AG09319 (cell line): ENCODE data around the gene FAM83D.

Source experiments
- DNase-seq: peaks from one replicate; pipeline ENCODE4 v3.0.0-alpha.2; 2010; ENCODE audit warnings: low read depth; ENCODE audit errors: extremely low read depth
- CTCF ChIP-seq: IDR thresholded peaks from 2 replicates; pipeline ENCODE4 v1.5.1; 2011; ENCODE audit warnings: low read depth, mild to moderate bottlenecking, inconsistent platforms, low read length, moderate library complexity

Gene FAM83D

GRCh38 chr20:38883081-38883980, 42.9 kb upstream of the FAM83D start:
- TF ChIP-seq CTCF, result no peak
- no peak for DNase-seq

GRCh38 chr20:38883981-38884733, 42.1 kb upstream of the FAM83D start:
- no peak for DNase-seq
- no peak for TF ChIP-seq CTCF

- DNase-seq, result no peak
- no peak for TF ChIP-seq CTCF
Observed at GRCh38 chr20:38885357-38885756, 40.9 kb upstream of the FAM83D start.

- DNase-seq, result no peak
- TF ChIP-seq CTCF, result no peak
Observed at GRCh38 chr20:38888059-38888831, 38.0 kb upstream of the FAM83D start.

- no peak for TF ChIP-seq CTCF
- no peak for DNase-seq
Observed at GRCh38 chr20:38889050-38889449, 37.2 kb upstream of the FAM83D start.

GRCh38 chr20:38889792-38890496, 36.3 kb upstream of the FAM83D start:
- no peak for TF ChIP-seq CTCF

More at GRCh38 chr20:38889792-38890496, 36.3 kb upstream of the FAM83D start:
- DNase-seq, result no peak
